ENCODE data around the gene COCH.

DNA sequence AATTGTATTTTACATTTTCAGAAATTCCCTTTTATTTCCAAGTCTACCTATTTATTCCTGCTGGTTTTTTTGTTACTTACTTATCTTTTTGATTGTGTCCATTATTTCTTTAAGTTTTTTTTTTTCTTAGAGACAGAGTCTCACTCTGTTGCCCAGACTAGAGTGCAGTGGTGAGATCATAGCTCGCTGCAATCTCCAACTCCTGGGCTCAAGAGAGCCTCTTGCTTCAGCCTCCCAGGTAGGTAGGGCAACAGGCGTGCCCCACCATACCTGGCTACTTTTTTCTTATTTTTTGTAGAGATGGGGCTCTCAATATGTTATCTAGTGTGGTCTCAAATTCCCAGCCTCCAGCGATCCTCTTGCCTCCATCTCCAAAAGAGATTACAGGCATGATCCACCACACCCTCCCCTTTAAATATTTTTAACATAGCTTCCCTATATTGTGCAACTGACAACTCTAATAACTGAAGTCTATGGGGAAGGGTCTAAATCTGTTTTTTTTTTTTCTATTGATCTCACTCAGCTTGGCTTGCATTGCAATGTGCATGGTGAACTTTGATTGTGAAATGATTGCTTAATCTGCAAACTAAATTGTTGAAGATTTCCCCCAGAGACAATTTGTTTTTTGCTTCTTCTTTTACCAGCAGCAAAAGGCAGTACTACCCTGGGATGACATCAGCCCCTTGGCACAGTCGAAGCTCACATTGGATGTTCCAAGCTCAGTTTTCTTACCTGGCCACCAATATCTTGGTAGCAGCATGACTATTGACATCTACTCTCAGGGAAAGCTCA is 25.7 kb upstream of the COCH start:
- TF ChIP-seq, protein P1, sequence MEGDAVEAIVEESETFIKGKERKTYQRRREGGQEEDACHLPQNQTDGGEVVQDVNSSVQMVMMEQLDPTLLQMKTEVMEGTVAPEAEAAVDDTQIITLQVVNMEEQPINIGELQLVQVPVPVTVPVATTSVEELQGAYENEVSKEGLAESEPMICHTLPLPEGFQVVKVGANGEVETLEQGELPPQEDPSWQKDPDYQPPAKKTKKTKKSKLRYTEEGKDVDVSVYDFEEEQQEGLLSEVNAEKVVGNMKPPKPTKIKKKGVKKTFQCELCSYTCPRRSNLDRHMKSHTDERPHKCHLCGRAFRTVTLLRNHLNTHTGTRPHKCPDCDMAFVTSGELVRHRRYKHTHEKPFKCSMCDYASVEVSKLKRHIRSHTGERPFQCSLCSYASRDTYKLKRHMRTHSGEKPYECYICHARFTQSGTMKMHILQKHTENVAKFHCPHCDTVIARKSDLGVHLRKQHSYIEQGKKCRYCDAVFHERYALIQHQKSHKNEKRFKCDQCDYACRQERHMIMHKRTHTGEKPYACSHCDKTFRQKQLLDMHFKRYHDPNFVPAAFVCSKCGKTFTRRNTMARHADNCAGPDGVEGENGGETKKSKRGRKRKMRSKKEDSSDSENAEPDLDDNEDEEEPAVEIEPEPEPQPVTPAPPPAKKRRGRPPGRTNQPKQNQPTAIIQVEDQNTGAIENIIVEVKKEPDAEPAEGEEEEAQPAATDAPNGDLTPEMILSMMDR (IDR thresholded peaks at IDR 0.05) = no peak
- no peak for TF ChIP-seq POLR2A (IDR thresholded peaks at IDR 0.05)

Measured in lower leg skin (tissue), 3 donors.